SK-N-SH (cell line): Measurements from ENCODE around the gene DPEP2NB. TPM values are rescaled to one million over a fixed set of nuclear protein-coding genes. Genes with fewer than 3 reads are reported as not detected.

ENCODE experiments used
- CTCF ChIA-PET: fragments of 300-600, 350-600 bp; formaldehyde crosslinking; extraction: SDS; loops from one replicate; lab custom pipeline; 2021; lab: Yijun Ruan, JAX
- POLR2A ChIA-PET: fragments of 350-600 bp; sonication (Branson Sonifier 250); formaldehyde crosslinking; extraction: SDS; loops from one replicate; lab custom pipeline; 2020; ENCODE audit warnings: antibody characterized with exemption, inconsistent platforms; lab: Yijun Ruan, JAX
- DNase-seq: peaks from one replicate; pipeline ENCODE4 v3.0.0; 2012
- H2AFZ ChIP-seq: fragments of 200-600 bp; sonication (generic); 2 replicates; pipeline ENCODE4 v1.8.1; 2016; ENCODE audit warnings: antibody characterized with exemption, mild to moderate bottlenecking, low read depth
- H3F3A ChIP-seq: fragments of 200-600 bp; sonication (generic); replicated peaks from 2 replicates; pipeline ENCODE3; 2016; ENCODE audit warnings: antibody characterized with exemption, mild to moderate bottlenecking; ENCODE audit not compliant: insufficient read depth
- H3K27ac ChIP-seq, 2 experiments: fragments of 200-500 bp in 1 of 2; fragments of 200-600 bp in 1 of 2; sonication (Bioruptor generic) in 1 of 2; sonication (generic), shearing (Covaris generic) in 1 of 2; 2 replicates each; pipeline versions ENCODE4 v1.5.1 to v1.6.1; 2014 to 2016; ENCODE audit warnings: low read depth in 2 of 2, inconsistent platforms in 1 of 2, low read length in 1 of 2, mild to moderate bottlenecking in 1 of 2, mixed read lengths in 1 of 2
- H3K27me3 ChIP-seq: fragments of 200-600 bp; sonication (generic), shearing (Covaris generic); 2 replicates; pipeline ENCODE4 v1.6.1; 2016; ENCODE audit warnings: mixed run types; ENCODE audit not compliant: insufficient read depth
- H3K36me3 ChIP-seq, 2 experiments: fragments of 200-500 bp in 1 of 2; fragments of 200-600 bp in 1 of 2; sonication (Bioruptor generic) in 1 of 2; sonication (generic) in 1 of 2; replicated peaks in 1 of 2; 2 replicates each; pipeline versions ENCODE3 to v1.5.1; 2014 to 2016; ENCODE audit warnings: low read length in 1 of 2, mild to moderate bottlenecking in 1 of 2; ENCODE audit not compliant: insufficient read depth in 2 of 2, control insufficient read depth in 1 of 2
- H3K4me1 ChIP-seq, 2 experiments: fragments of 200-500 bp in 1 of 2; fragments of 200-600 bp in 1 of 2; sonication (Bioruptor generic) in 1 of 2; sonication (generic), shearing (Covaris generic) in 1 of 2; 2 replicates each; pipeline versions ENCODE4 v1.5.1 to v1.6.1; 2014 to 2016; ENCODE audit warnings: low read depth in 1 of 2, low read length in 1 of 2, mixed run types in 1 of 2; ENCODE audit not compliant: insufficient read depth in 2 of 2, control insufficient read depth in 1 of 2
- H3K4me2 ChIP-seq: fragments of 200-600 bp; sonication (generic), shearing (Covaris generic); 2 replicates; pipeline ENCODE4 v1.6.1; 2017; ENCODE audit warnings: mixed run types
- H3K4me3 ChIP-seq, 2 experiments: fragments of 200-500 bp in 1 of 2; fragments of 200-600 bp in 1 of 2; sonication (Bioruptor generic) in 1 of 2; sonication (generic), shearing (Covaris generic) in 1 of 2; 2 replicates each; pipeline versions ENCODE4 v1.5.1 to v1.8.1; 2014 to 2016; ENCODE audit warnings: low read depth in 2 of 2, inconsistent platforms in 1 of 2, low read length in 1 of 2, mild to moderate bottlenecking in 1 of 2, mixed read lengths in 1 of 2, moderate library complexity in 1 of 2
- H3K79me2 ChIP-seq: fragments of 200-600 bp; sonication (generic); 2 replicates; pipeline ENCODE4 v1.8.1; 2017; ENCODE audit warnings: mild to moderate bottlenecking; ENCODE audit not compliant: insufficient read depth
- H3K9ac ChIP-seq: fragments of 200-600 bp; sonication (generic); 2 replicates; pipeline ENCODE4 v1.6.1; 2017; ENCODE audit warnings: mixed run types
- H3K9me2 ChIP-seq: fragments of 200-600 bp; sonication (generic); 2 replicates; pipeline ENCODE4 v1.6.1; 2017; ENCODE audit warnings: mixed run types
- H3K9me3 ChIP-seq: fragments of 200-600 bp; sonication (generic); 2 replicates; pipeline ENCODE4 v1.6.1; 2017; ENCODE audit warnings: mixed run types, mild to moderate bottlenecking, moderate library complexity
- H4K20me1 ChIP-seq: fragments of 200-600 bp; sonication (generic); 2 replicates; pipeline ENCODE4 v1.6.1; 2017; ENCODE audit warnings: mild to moderate bottlenecking, mixed run types; ENCODE audit not compliant: insufficient read depth
- CHD2 ChIP-seq: fragments of 150-350 bp; IDR thresholded peaks from 2 replicates; pipeline ENCODE4 v1.6.1; 2018; ENCODE audit warnings: low read length; ENCODE audit not compliant: partially characterized antibody
- ELF1 ChIP-seq: IDR thresholded peaks from 2 replicates; pipeline ENCODE4 v1.4.0; 2012
- EP300 ChIP-seq, 2 experiments: IDR thresholded peaks; 2 replicates each; pipeline versions ENCODE4 v1.4.0 to v1.6.1; 2012; ENCODE audit warnings: borderline replicate concordance in 1 of 2, low read depth in 1 of 2, low read length in 1 of 2
- FOSL2 ChIP-seq: IDR thresholded peaks from 2 replicates; pipeline ENCODE4 v1.4.0; 2012; ENCODE audit warnings: low read depth, mild to moderate bottlenecking, moderate library complexity, borderline replicate concordance
- GABPA ChIP-seq: IDR thresholded peaks from 2 replicates; pipeline ENCODE4 v1.4.0; 2012; ENCODE audit warnings: low read depth, mild to moderate bottlenecking
- IRF3 ChIP-seq: fragments of 150-350 bp; IDR thresholded peaks from 2 replicates; pipeline ENCODE4 v1.6.1; 2016; ENCODE audit warnings: mild to moderate bottlenecking, low read depth, low read length
- MAX ChIP-seq: IDR thresholded peaks from 2 replicates; pipeline ENCODE4 v1.4.0; 2012; ENCODE audit warnings: low read depth
- MEF2A ChIP-seq: IDR thresholded peaks from 2 replicates; pipeline ENCODE4 v1.4.0; 2012; ENCODE audit warnings: low read depth, borderline replicate concordance
- NFIC ChIP-seq: IDR thresholded peaks from 2 replicates; pipeline ENCODE4 v1.4.0; 2012; ENCODE audit warnings: borderline replicate concordance
- RAD21 ChIP-seq: IDR thresholded peaks from 2 replicates; pipeline ENCODE4 v1.6.1; 2012; ENCODE audit warnings: mild to moderate bottlenecking, low read length
- RCOR1 ChIP-seq: fragments of 150-350 bp; IDR thresholded peaks from 2 replicates; pipeline ENCODE4 v1.6.1; 2017; ENCODE audit warnings: antibody characterized with exemption, low read length
- SIN3A ChIP-seq: IDR thresholded peaks from 2 replicates; pipeline ENCODE4 v1.6.1; 2012; ENCODE audit warnings: low read depth, mild to moderate bottlenecking, low read length, moderate library complexity, borderline replicate concordance
- YY1 ChIP-seq: IDR thresholded peaks from 2 replicates; pipeline ENCODE4 v1.4.0; 2012; ENCODE audit warnings: low read depth, mild to moderate bottlenecking
- ZBTB33 ChIP-seq: IDR thresholded peaks from 2 replicates; pipeline ENCODE4 v1.4.0; 2012; ENCODE audit warnings: low read depth, borderline replicate concordance
- WGBS: methylation state at CpG from one replicate; pipeline ENCODE4 v1.1.6; 2017; ENCODE audit warnings: low lambda C conversion rate; 5-methylcytosine and 5-hydroxymethylcytosine counted together
- polyA plus RNA-seq, 3 experiments: library from polyadenylated mRNA; depleted of rRNA; stranded (reverse); fragments of >200 nt; gene quantifications; 2 replicates each; pipeline ENCODE4 v1.2.3, GENCODE V29; 2012

The DPEP2NB gene
- polyA plus RNA-seq, 1 of the 3 experiments (the other 2 are of a cell fraction), result not detected

GRCh38 chr16:67987460-67988160 lies 28.1 kb downstream of the DPEP2NB start (continued):
- no peak for TF ChIP-seq IRF3
- TF ChIP-seq FOSL2, result no peak
- no peak for TF ChIP-seq SIN3A
- TF ChIP-seq ZBTB33, result no peak
- TF ChIP-seq GABPA, result no peak
- TF ChIP-seq MAX, result no peak
- TF ChIP-seq NFIC, result no peak
- no peak for TF ChIP-seq CHD2
- no peak for TF ChIP-seq ELF1
- TF ChIP-seq YY1, result no peak
- no peak for TF ChIP-seq RAD21
- TF ChIP-seq EP300 (IDR thresholded peaks at IDR 0.05; ENCODE audit: borderline replicate concordance in 1 of 2, low read depth in 1 of 2, low read length in 1 of 2), result no peak
- no peak for TF ChIP-seq RCOR1
- TF ChIP-seq MEF2A, result no peak
- TF ChIP-seq, all 33 proteins: peak for 0

GRCh38 chr16:67986949-67987348 lies 28.8 kb downstream of the DPEP2NB start:
- Histone ChIP-seq H3K4me2 (no peak overlapping the region), H4K20me1 (no peaks in the 10 kb centered on the region), H3K9me3 (no peaks in the 10 kb centered on the region), H3K9me2 (no peaks in the 10 kb centered on the region), H3K27me3 (no peaks in the 10 kb centered on the region), H2AFZ (no peak overlapping the region), H3K9ac (no peak overlapping the region), H3K4me1 (peaks cover 0 to 3% of the 10 kb centered on the region in 2 experiments; a peak in 1 of 4 replicates), H3K79me2 (no peaks in the 10 kb centered on the region), H3F3A (no peaks in the 10 kb centered on the region), H3K27ac (no peak overlapping the region), H3K4me3 (no peak overlapping the region), H3K36me3 (no peaks in the 10 kb centered on the region)
- TF ChIP-seq CHD2, result no peak
- ChIA-PET POLR2A (no interaction called here), CTCF (interaction anchor here (0.9 to 2.0 kb wide), 2 partner anchors 54 to 243 kb away, joined by 4 to 8 read pairs; no protein-coding TSS in a partner anchor)
- DNase-seq, result no peak
- WGBS, result 80% methylated on average over 5 of the region's 5 CpGs
